Mesendoderm (in vitro differentiated cells): Measurements from ENCODE around the gene GEMIN4.

Experiments
- DNase-seq: peaks from one replicate; pipeline ENCODE4 v3.0.0; 2013
- H2AK5ac ChIP-seq: 2 replicates; pipeline ENCODE4 v1.6.1; 2013; ENCODE audit warnings: low read length, inconsistent platforms
- H2BK120ac ChIP-seq: 2 replicates; pipeline ENCODE4 v1.6.1; 2013; ENCODE audit warnings: low read depth, mild to moderate bottlenecking, low read length, moderate library complexity, mixed read lengths
- H2BK15ac ChIP-seq: replicated peaks from 2 replicates; pipeline ENCODE4 v1.6.1; 2013; ENCODE audit warnings: low read depth, mild to moderate bottlenecking, moderate library complexity
- H2BK5ac ChIP-seq: 2 replicates; pipeline ENCODE4 v1.6.1; 2013; ENCODE audit warnings: low read length, inconsistent platforms
- H3K18ac ChIP-seq: 2 replicates; pipeline ENCODE4 v1.6.1; 2013; ENCODE audit warnings: mild to moderate bottlenecking, low read length, mixed read lengths
- H3K23ac ChIP-seq: one replicate; pipeline ENCODE4 v1.6.1; 2013; ENCODE audit warnings: low read length
- H3K27ac ChIP-seq: 2 replicates; pipeline ENCODE4 v1.5.1; 2013; ENCODE audit warnings: low read depth, mild to moderate bottlenecking, inconsistent platforms, low read length, moderate library complexity
- H3K27me3 ChIP-seq: 2 replicates; pipeline ENCODE4 v1.6.1; 2013; ENCODE audit warnings: low read length, control low read depth, mild to moderate bottlenecking, inconsistent platforms; ENCODE audit not compliant: insufficient read depth, poor library complexity
- H3K36me3 ChIP-seq: 2 replicates; pipeline ENCODE4 v1.6.1; 2013; ENCODE audit warnings: low read length, inconsistent platforms; ENCODE audit not compliant: control insufficient read depth, insufficient read depth
- H3K4ac ChIP-seq: one replicate; pipeline ENCODE4 v1.6.1; 2013; ENCODE audit warnings: low read depth, mild to moderate bottlenecking, low read length, moderate library complexity
- H3K4me1 ChIP-seq: 2 replicates; pipeline ENCODE4 v1.6.1; 2013; ENCODE audit warnings: low read depth, low read length, inconsistent platforms; ENCODE audit not compliant: control insufficient read depth
- H3K4me2 ChIP-seq: 2 replicates; pipeline ENCODE4 v1.6.1; 2013; ENCODE audit warnings: low read length
- H3K4me3 ChIP-seq: 2 replicates; pipeline ENCODE4 v1.5.1; 2013; ENCODE audit warnings: mild to moderate bottlenecking, low read length
- H3K56ac ChIP-seq: one replicate; pipeline ENCODE4 v1.6.1; 2013; ENCODE audit warnings: low read length
- H3K79me1 ChIP-seq: 2 replicates; pipeline ENCODE4 v1.6.1; 2013; ENCODE audit warnings: low read length, inconsistent platforms
- H3K79me2 ChIP-seq: 2 replicates; pipeline ENCODE4 v1.6.1; 2013; ENCODE audit warnings: mild to moderate bottlenecking, low read length; ENCODE audit not compliant: control insufficient read depth, insufficient read depth
- H3K9ac ChIP-seq: 2 replicates; pipeline ENCODE4 v1.6.1; 2013; ENCODE audit warnings: low read length, inconsistent platforms
- H4K5ac ChIP-seq: one replicate; pipeline ENCODE4 v1.6.1; 2013; ENCODE audit warnings: low read length
- H4K8ac ChIP-seq: one replicate; pipeline ENCODE4 v1.6.1; 2013; ENCODE audit warnings: low read depth, mild to moderate bottlenecking, control low read depth, low read length, moderate library complexity
- WGBS: extraction: QIAGEN DNeasy Blood & Tissue Kit; methylation state at CpG from one replicate; pipeline ENCODE4 v1.1.7; 2013; ENCODE audit warnings: low lambda C conversion rate, missing lambda C conversion rate; ENCODE audit not compliant: insufficient coverage; ENCODE audit errors: extremely low coverage; 5-methylcytosine and 5-hydroxymethylcytosine counted together

The GEMIN4 gene

DNA sequence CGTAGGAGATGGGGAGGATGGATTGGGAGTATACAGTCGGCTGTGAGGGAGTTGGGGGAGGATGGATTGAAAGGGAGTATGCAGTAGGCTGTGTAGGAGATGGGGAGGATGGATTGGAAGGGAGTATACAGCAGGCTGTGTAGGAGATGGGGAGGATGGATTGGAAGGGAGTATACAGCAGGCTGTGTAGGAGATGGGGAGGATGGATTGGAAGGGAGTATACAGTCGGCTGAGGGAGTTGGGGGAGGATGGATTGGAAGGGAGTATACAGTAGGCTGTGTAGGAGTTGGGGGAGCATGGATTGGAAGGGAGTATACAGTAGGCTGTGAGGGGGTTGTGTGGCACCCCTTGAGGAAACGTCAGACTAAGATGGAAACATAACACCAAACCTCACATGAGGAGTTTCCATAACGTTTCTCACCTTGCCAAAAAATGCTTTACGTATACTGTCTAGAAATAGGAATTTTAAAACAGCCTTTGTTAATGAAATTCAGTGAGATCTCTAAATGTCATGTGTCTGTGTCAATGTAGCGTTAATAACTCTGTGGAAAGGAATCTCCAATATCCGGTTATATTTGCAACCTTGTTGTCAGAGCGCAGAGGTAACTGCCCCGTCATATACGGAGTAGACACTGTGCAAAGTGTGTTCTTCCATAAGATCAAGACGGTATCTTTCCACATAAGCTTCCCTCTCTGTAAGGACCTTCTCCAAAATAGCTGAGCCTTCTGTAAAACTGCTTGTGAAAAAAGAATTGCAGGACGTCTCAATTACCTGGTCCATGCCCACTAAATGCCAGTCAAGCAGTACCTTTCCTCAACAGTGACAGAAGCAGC, 31.1 kb downstream of the GEMIN4 start:
- no peak overlapping the region for H2BK5ac ChIP-seq
- no peaks in the 10 kb centered on the region for H3K4me1 ChIP-seq
- no peak overlapping the region for H3K9ac ChIP-seq
- no peak overlapping the region for H3K56ac ChIP-seq
- no peak overlapping the region for H3K18ac ChIP-seq
- H4K5ac ChIP-seq: no peak overlapping the region
- H2BK15ac ChIP-seq: no peak overlapping the region
- H3K27me3 ChIP-seq: no peaks in the 10 kb centered on the region
- DNase-seq: no peak
- H3K79me1 ChIP-seq: no peaks in the 10 kb centered on the region
- H3K4me2 ChIP-seq: no peak overlapping the region
- no peak overlapping the region for H3K27ac ChIP-seq
- no peak overlapping the region for H2BK120ac ChIP-seq
- H2AK5ac ChIP-seq: no peak overlapping the region
- H3K4me3 ChIP-seq: no peak overlapping the region
- H3K4ac ChIP-seq: no peak overlapping the region
- H3K23ac ChIP-seq: no peak overlapping the region
- no CpG with 5 or more reads among the region's 13 CpGs for WGBS
- no peaks in the 10 kb centered on the region for H3K79me2 ChIP-seq
- H4K8ac ChIP-seq: no peak overlapping the region
- no peaks in the 10 kb centered on the region for H3K36me3 ChIP-seq

DNA sequence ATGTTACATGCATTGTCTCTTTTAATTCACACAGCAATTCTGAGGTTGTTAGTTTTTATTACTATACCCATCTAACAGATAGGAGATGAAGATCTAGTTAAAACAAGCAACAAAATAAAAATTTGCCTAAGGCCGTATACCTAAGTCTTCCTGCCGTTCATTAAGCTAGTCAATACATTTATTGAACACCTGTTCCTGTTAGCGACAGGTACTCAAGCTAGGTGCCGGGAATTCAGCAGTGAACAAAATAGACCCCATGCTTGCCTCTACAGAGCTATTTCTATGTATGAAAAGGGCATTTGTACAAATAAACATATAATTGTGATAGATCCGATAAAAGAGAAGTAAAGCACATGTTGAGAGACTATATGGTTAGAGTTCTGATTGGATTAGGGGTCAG, 34.0 kb downstream of the GEMIN4 start:
- Histone ChIP-seq H3K79me1 (peaks cover 3% of the 10 kb centered on the region), H3K4ac (no peak overlapping the region), H2BK120ac (no peak overlapping the region), H2AK5ac (no peak overlapping the region), H3K18ac (no peak overlapping the region), H3K27me3 (no peaks in the 10 kb centered on the region), H3K23ac (no peak overlapping the region), H3K9ac (no peak overlapping the region), H4K5ac (no peak overlapping the region), H2BK5ac (no peak overlapping the region), H3K79me2 (peaks cover 5% of the 10 kb centered on the region), H3K56ac (no peak overlapping the region), H3K4me1 (no peaks in the 10 kb centered on the region), H3K36me3 (no peaks in the 10 kb centered on the region), H3K4me2 (no peak overlapping the region), H4K8ac (no peak overlapping the region), H2BK15ac (no peak overlapping the region), H3K4me3 (no peak overlapping the region), H3K27ac (no peak overlapping the region)
- DNase-seq: no peak
- no CpG with 5 or more reads among the region's 5 CpGs for WGBS

DNA sequence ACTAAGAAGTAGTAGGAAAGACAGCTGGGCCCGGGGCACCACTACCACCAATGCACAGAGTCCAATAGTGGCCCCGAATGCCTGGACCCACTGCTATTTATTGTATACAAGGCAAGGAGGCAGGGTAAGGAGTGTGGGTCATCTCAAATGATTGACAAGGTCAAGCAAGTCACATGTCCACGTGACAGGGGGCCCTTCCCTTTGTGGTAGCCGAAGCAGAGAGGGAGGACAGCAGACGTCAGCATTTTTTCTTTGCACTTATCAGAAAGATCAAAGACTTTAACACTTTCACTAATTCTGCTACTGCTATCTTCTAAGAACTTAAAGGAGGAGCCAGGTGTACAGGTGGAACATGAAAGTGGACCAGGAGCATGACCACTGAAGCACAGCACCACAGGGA, 43.9 kb downstream of the GEMIN4 start:
- H3K79me1 ChIP-seq: peaks cover 4% of the 10 kb centered on the region
- H2BK5ac ChIP-seq: no peak overlapping the region
- no peaks in the 10 kb centered on the region for H3K27me3 ChIP-seq
- no peak overlapping the region for H3K9ac ChIP-seq
- H3K79me2 ChIP-seq: peaks cover 3% of the 10 kb centered on the region
- DNase-seq: no peak
- H2BK120ac ChIP-seq: no peak overlapping the region
- no peak overlapping the region for H3K4me2 ChIP-seq
- no peak overlapping the region for H2AK5ac ChIP-seq
- no peak overlapping the region for H3K23ac ChIP-seq
- WGBS: no CpG with 5 or more reads among the region's 5 CpGs
- no peak overlapping the region for H3K56ac ChIP-seq
- no peak overlapping the region for H2BK15ac ChIP-seq
- H3K27ac ChIP-seq: no peak overlapping the region
- no peak overlapping the region for H3K4me3 ChIP-seq
- no peak overlapping the region for H4K5ac ChIP-seq
- no peak overlapping the region for H3K4ac ChIP-seq
- no peaks in the 10 kb centered on the region for H3K4me1 ChIP-seq
- no peak overlapping the region for H4K8ac ChIP-seq
- no peak overlapping the region for H3K18ac ChIP-seq
- H3K36me3 ChIP-seq: no peaks in the 10 kb centered on the region

DNA sequence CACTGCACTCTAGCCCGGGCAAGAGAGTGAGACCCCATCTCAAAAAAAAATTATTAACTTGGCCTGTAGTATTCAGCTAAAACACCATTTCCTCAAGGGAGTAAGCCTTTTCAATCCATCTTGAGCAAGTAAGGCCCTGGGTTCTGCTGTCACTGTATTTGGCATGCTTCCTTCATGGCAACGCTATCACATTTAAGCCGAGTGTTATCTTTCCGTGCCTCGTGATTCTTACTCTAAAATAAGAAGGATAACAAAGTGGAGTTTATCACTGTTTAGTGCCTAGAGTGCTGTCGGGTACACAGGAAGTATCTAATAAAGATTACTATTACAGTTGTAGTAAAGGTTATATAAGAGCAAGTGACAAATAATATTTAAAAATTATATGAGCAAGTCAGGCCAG, 46.2 kb downstream of the GEMIN4 start:
- H3K27ac ChIP-seq: no peak overlapping the region
- H4K5ac ChIP-seq: no peak overlapping the region
- no peaks in the 10 kb centered on the region for H3K27me3 ChIP-seq
- no peak overlapping the region for H2AK5ac ChIP-seq
- no peaks in the 10 kb centered on the region for H3K79me1 ChIP-seq
- no peak overlapping the region for H3K9ac ChIP-seq
- H3K4me2 ChIP-seq: no peak overlapping the region
- no peaks in the 10 kb centered on the region for H3K4me1 ChIP-seq
- no peak overlapping the region for H3K4me3 ChIP-seq
- H2BK120ac ChIP-seq: no peak overlapping the region
- H2BK15ac ChIP-seq: no peak overlapping the region
- H4K8ac ChIP-seq: no peak overlapping the region
- no peaks in the 10 kb centered on the region for H3K36me3 ChIP-seq
- WGBS: no CpG with 5 or more reads among the region's 6 CpGs
- no peak overlapping the region for H3K4ac ChIP-seq
- H2BK5ac ChIP-seq: no peak overlapping the region
- H3K23ac ChIP-seq: no peak overlapping the region
- no peak overlapping the region for H3K18ac ChIP-seq
- H3K56ac ChIP-seq: no peak overlapping the region
- no peaks in the 10 kb centered on the region for H3K79me2 ChIP-seq
- DNase-seq: no peak

DNA sequence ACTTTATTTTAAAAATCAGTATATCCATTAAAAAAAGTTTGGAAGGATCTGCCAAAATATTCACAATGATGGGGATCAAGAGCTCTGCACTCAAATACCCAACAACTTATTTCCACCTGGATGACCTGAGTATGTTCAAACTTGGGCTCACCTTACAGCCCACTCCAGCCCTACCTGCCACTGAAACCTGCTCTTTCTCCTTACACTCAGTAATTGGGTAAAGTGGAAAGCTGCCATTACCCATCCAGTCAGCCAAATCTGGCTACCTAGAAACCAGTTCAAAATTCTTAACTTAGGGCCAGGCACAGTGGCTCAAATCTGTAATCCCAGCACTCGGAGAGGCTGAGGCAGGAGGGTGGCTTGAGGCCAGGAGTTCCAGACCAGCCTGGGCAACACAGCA, 47.1 kb downstream of the GEMIN4 start:
- Histone ChIP-seq H3K23ac (no peak overlapping the region), H3K56ac (no peak overlapping the region), H3K4me2 (no peak overlapping the region), H2AK5ac (no peak overlapping the region), H3K79me2 (no peaks in the 10 kb centered on the region), H3K18ac (no peak overlapping the region), H4K5ac (no peak overlapping the region), H3K27ac (no peak overlapping the region), H3K79me1 (no peaks in the 10 kb centered on the region), H3K4ac (no peak overlapping the region), H2BK15ac (no peak overlapping the region), H3K4me3 (no peak overlapping the region), H3K4me1 (no peaks in the 10 kb centered on the region), H2BK120ac (no peak overlapping the region), H3K36me3 (no peaks in the 10 kb centered on the region), H3K9ac (no peak overlapping the region), H4K8ac (no peak overlapping the region), H3K27me3 (no peaks in the 10 kb centered on the region), H2BK5ac (no peak overlapping the region)
- no peak for DNase-seq
- no CpG with 5 or more reads among the region's 1 CpG for WGBS
